Stimulated activated CD8-positive, alpha-beta memory T cell treated with anti-CD3 and anti-CD28 coated beads, Interleukin-15, amount 100 ng/mL, for 48 hours (primary cell): ENCODE data around the gene PRSS58.

ENCODE experiments used
- DNase-seq, 2 donors: peaks; one replicate each; pipeline ENCODE4 v3.0.0-alpha.2; 2020; ENCODE audit warnings: low read depth in 2 of 2

PRSS58 gene

GRCh38 chr7:142257958-142258357 is at the start of gene PRSS58:
TSS of gene PRSS58 (minus strand) at chr7:142258058. CDS start at chr7:142257707, 351 bp downstream.
- no peak for DNase-seq

- no peak for DNase-seq
These were observed 49.5 kb upstream of the PRSS58 start for GRCh38 chr7:142307246-142307900.

GRCh38 chr7:142303650-142304049 is 45.8 kb upstream of the PRSS58 start:
- no peak for DNase-seq

GRCh38 chr7:142301923-142302550 is 44.2 kb upstream of the PRSS58 start:
- DNase-seq: no peak

GRCh38 chr7:142301299-142301698 is 43.4 kb upstream of the PRSS58 start:
- DNase-seq: no peak

GRCh38 chr7:142300689-142301088 is 42.8 kb upstream of the PRSS58 start:
- no peak for DNase-seq

- DNase-seq: no peak
These were observed 41.5 kb upstream of the PRSS58 start for GRCh38 chr7:142299237-142299781.

- no peak for DNase-seq
These were observed 40.8 kb upstream of the PRSS58 start for GRCh38 chr7:142298627-142299026.

GRCh38 chr7:142298009-142298408 is 40.2 kb upstream of the PRSS58 start:
- no peak for DNase-seq

GRCh38 chr7:142280263-142280662 is 22.4 kb upstream of the PRSS58 start:
- DNase-seq: no peak

- DNase-seq: no peak
These were observed 21.7 kb upstream of the PRSS58 start for GRCh38 chr7:142279601-142280000.

GRCh38 chr7:142275028-142275427 is 17.2 kb upstream of the PRSS58 start:
- no peak for DNase-seq

GRCh38 chr7:142272841-142273240 is 15.0 kb upstream of the PRSS58 start:
- DNase-seq: no peak

GRCh38 chr7:142263598-142264380 is 5.9 kb upstream of the PRSS58 start:
- no peak for DNase-seq

GRCh38 chr7:142250705-142251104 is 7.2 kb downstream of the PRSS58 start:
- DNase-seq: no peak

- DNase-seq: no peak
These were observed 7.9 kb downstream of the PRSS58 start for GRCh38 chr7:142249918-142250317.

- DNase-seq: no peak
These were observed 9.4 kb downstream of the PRSS58 start for GRCh38 chr7:142248166-142249160.

- no peak for DNase-seq
These were observed 14.0 kb downstream of the PRSS58 start for GRCh38 chr7:142243823-142244222.

GRCh38 chr7:142240546-142240945 is 17.3 kb downstream of the PRSS58 start:
- no peak for DNase-seq

GRCh38 chr7:142231716-142232115 is 26.1 kb downstream of the PRSS58 start:
- no peak for DNase-seq

- no peak for DNase-seq
These were observed 29.2 kb downstream of the PRSS58 start for GRCh38 chr7:142228537-142229104.
